Activated B cell treated with CpG ODN at 0.5 μM for 24 hours (primary cell): Measurements from ENCODE around the gene NSUN6. TPM values are rescaled to one million over a fixed set of nuclear protein-coding genes. Genes with fewer than 3 reads are reported as not detected.
A peak's percentile ranks its signal among the peaks of the same experiment; 100 is the strongest.
"Not testable (repeated sequence)": the region's sequence is repeated elsewhere in the genome, so short reads cannot be mapped to it uniquely, and the experiment has no call there.

Source experiments
- ATAC-seq: fragments of 200-7000 bp; cut with Tn5 transposase; one replicate; pipeline ENCODE4 v1.10.0; 2021; ENCODE audit warnings: low read depth, mild to moderate bottlenecking, moderate library complexity
- CTCF ChIA-PET: fragments of 350-600 bp; sonication (Branson Sonifier 250); formaldehyde crosslinking; loops from one replicate; lab custom pipeline; 2021; ENCODE audit warnings: antibody characterized with exemption; lab: Charles Lee
- POLR2A ChIA-PET: fragments of 350-600 bp; sonication (Branson Sonifier 250); formaldehyde crosslinking; loops from one replicate; lab custom pipeline; 2021; ENCODE audit warnings: antibody characterized with exemption; lab: Charles Lee
- DNase-seq: peaks from one replicate; pipeline ENCODE4 v3.0.0; 2022
- H3K27ac Mint-ChIP-seq: one replicate; pipeline ENCODE4 v1.8.0; 2020; ENCODE audit warnings: mixed read lengths
- H3K27me3 Mint-ChIP-seq: one replicate; pipeline ENCODE4 v1.8.0; 2021; ENCODE audit warnings: mixed read lengths
- H3K36me3 Mint-ChIP-seq: one replicate; pipeline ENCODE4 v1.8.0; 2021; ENCODE audit warnings: low read depth, mixed read lengths
- H3K4me1 Mint-ChIP-seq: one replicate; pipeline ENCODE4 v1.8.0; 2021; ENCODE audit warnings: mixed read lengths
- H3K4me3 Mint-ChIP-seq: one replicate; pipeline ENCODE4 v1.8.0; 2020; ENCODE audit warnings: mild to moderate bottlenecking, mixed read lengths
- H3K9me3 Mint-ChIP-seq: one replicate; pipeline ENCODE4 v1.8.0; 2020; ENCODE audit warnings: mixed read lengths
- CTCF ChIP-seq: fragments of 200-600 bp; IDR thresholded peaks from one replicate; pipeline ENCODE4 v1.8.0; 2022; ENCODE audit warnings: antibody characterized with exemption, mild to moderate bottlenecking
- intact Hi-C: fragments of 100-400 bp; cut with micrococcal nuclease; formaldehyde crosslinking; loops from one replicate; pipeline ENCODE4 v1.15.1; 2024
- total RNA-seq: library from RNA; stranded (reverse); gene quantifications from 2 replicates; pipeline ENCODE4 v1.2.3, GENCODE V29; 2022

The NSUN6 gene
- total RNA-seq, 1 donor from 2014 or later = 18.4 TPM

DNA sequence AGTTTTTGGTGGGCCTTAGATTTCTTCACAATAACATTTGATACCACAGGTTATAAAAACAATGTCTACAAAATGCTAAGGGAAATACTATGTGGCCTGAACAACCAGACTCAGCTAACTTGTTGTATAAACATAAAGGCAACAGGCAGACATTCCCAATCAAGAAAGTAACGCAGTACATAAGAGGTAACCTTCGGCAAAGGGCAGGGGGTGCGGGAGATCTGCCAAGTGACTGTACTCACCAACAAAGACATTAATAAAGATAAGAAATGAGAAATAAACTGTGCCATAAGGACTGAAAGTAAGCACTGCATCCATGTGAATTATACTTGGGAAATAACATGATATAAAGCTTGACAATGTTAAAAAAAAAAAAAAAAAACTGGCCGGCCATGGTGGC lies 15.4 kb downstream of the NSUN6 start:
- ATAC-seq (no peak), DNase-seq (no peak)
- ChIA-PET POLR2A (interaction anchor here (0.7 kb wide), 1 partner anchor 23 kb away, joined by 3 read pairs; the partner anchor contains the start of gene ARL5B), CTCF (no interaction called here)
- no peak for TF ChIP-seq CTCF
- peaks cover 18% of the 10 kb centered on the region for H3K36me3 Mint-ChIP-seq
- no peaks in the 10 kb centered on the region for H3K27me3 Mint-ChIP-seq
- H3K4me1 Mint-ChIP-seq = no peaks in the 10 kb centered on the region
- no peak overlapping the region for H3K4me3 Mint-ChIP-seq
- H3K27ac Mint-ChIP-seq = no peak overlapping the region
- no peaks in the 10 kb centered on the region for H3K9me3 Mint-ChIP-seq
- intact Hi-C loops = no loop called here

- DNase-seq, H3K4me1 Mint-ChIP-seq, H3K9me3 Mint-ChIP-seq, H3K4me3 Mint-ChIP-seq, ATAC-seq, H3K27ac Mint-ChIP-seq, CTCF ChIA-PET, intact Hi-C loops, POLR2A ChIA-PET, H3K27me3 Mint-ChIP-seq: not testable (repeated sequence)
- peaks cover 12% of the 10 kb centered on the region for H3K36me3 Mint-ChIP-seq
Observed at GRCh38 chr10:18632500-18632899, 18.9 kb downstream of the NSUN6 start.

GRCh38 chr10:18627452-18628018 lies 23.9 kb downstream of the NSUN6 start:
- H3K4me1 Mint-ChIP-seq, H3K27me3 Mint-ChIP-seq, H3K9me3 Mint-ChIP-seq, CTCF ChIA-PET, H3K36me3 Mint-ChIP-seq, ATAC-seq: not testable (repeated sequence)
- POLR2A ChIA-PET = interaction anchor here (0.9 kb wide), 1 partner anchor 31 kb away, joined by 3 read pairs; the partner anchor contains the start of gene ARL5B
- Mint-ChIP-seq H3K4me3 (peak overlapping the region; percentile 84), H3K27ac (peak overlapping the region; percentile 53)
- intact Hi-C loops = loop anchor here (1.0 kb wide), 1 partner anchor 24 kb away; the partner anchor contains the start of gene NSUN6
- peak; percentile 41 for DNase-seq

DNA sequence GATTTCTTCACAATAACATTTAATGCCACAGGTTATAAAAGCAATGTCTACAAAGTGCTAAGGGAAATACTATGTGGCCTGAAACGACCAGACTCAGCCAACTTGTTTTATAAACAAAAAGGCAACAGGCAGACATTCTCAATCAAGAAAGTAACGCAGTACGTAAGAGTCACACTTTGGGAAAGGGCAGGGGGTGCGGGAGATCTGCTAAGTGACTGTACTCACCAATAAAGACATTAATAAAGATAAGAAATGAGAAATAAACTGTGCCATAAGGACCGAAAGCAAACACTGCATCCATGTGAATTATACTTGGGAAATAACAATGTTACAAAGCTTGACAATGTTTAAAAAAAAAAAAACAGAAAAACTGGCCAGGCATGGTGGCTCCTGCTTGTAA lies 25.5 kb downstream of the NSUN6 start:
- no peak for TF ChIP-seq CTCF
- CTCF ChIA-PET = no interaction called here
- peaks cover 1% of the 10 kb centered on the region for H3K36me3 Mint-ChIP-seq
- H3K27ac Mint-ChIP-seq = no peak overlapping the region
- H3K4me3 Mint-ChIP-seq = no peak overlapping the region
- POLR2A ChIA-PET = no interaction called here
- intact Hi-C loops = no loop called here
- peaks cover 8% of the 10 kb centered on the region for H3K4me1 Mint-ChIP-seq
- ATAC-seq (no peak), DNase-seq (no peak)
- H3K9me3 Mint-ChIP-seq = no peaks in the 10 kb centered on the region
- H3K27me3 Mint-ChIP-seq = no peaks in the 10 kb centered on the region

GRCh38 chr10:18623671-18624070 lies 27.7 kb downstream of the NSUN6 start:
- DNase-seq, intact Hi-C loops, H3K27ac Mint-ChIP-seq, ATAC-seq, H3K27me3 Mint-ChIP-seq, H3K4me1 Mint-ChIP-seq, H3K36me3 Mint-ChIP-seq, CTCF ChIA-PET, POLR2A ChIA-PET, H3K4me3 Mint-ChIP-seq, H3K9me3 Mint-ChIP-seq: not testable (repeated sequence)

GRCh38 chr10:18620856-18621255 lies 30.5 kb downstream of the NSUN6 start:
- H3K27ac Mint-ChIP-seq = no peak overlapping the region
- H3K4me3 Mint-ChIP-seq = no peak overlapping the region
- POLR2A ChIA-PET = no interaction called here
- peaks cover 17% of the 10 kb centered on the region for H3K36me3 Mint-ChIP-seq
- no peaks in the 10 kb centered on the region for H3K4me1 Mint-ChIP-seq
- no peak for TF ChIP-seq CTCF
- CTCF ChIA-PET = no interaction called here
- no peak for ATAC-seq
- no peaks in the 10 kb centered on the region for H3K27me3 Mint-ChIP-seq
- no peak for DNase-seq
- intact Hi-C loops = no loop called here
- no peaks in the 10 kb centered on the region for H3K9me3 Mint-ChIP-seq
